SJCRH30 (cell line): ENCODE results near the gene RFX2. TPM values are rescaled to one million over a fixed set of nuclear protein-coding genes. Genes with fewer than 3 reads are reported as not detected.

ENCODE experiments used
- DNase-seq, 2 experiments: peaks; one replicate each; pipeline ENCODE4 v3.0.0-alpha.2; 2015 to 2020
- H3K27ac ChIP-seq: fragments of 250-450 bp; sonication (Bioruptor Pico); 2 replicates; pipeline ENCODE4 v1.5.1; 2020; ENCODE audit warnings: mild to moderate bottlenecking, moderate library complexity
- H3K27me3 ChIP-seq: fragments of 250-450 bp; sonication (Bioruptor Pico); 2 replicates; pipeline ENCODE4 v1.5.1; 2020; ENCODE audit warnings: mild to moderate bottlenecking, moderate library complexity
- H3K36me3 ChIP-seq: fragments of 250-450 bp; sonication (Bioruptor Pico); 2 replicates; pipeline ENCODE4 v1.5.1; 2020; ENCODE audit warnings: mild to moderate bottlenecking, moderate library complexity
- H3K4me1 ChIP-seq: fragments of 250-450 bp; sonication (Bioruptor Pico); 2 replicates; pipeline ENCODE4 v1.5.1; 2020; ENCODE audit warnings: mild to moderate bottlenecking, moderate library complexity
- H3K4me3 ChIP-seq: fragments of 250-450 bp; sonication (Bioruptor Pico); 2 replicates; pipeline ENCODE4 v1.5.1; 2020; ENCODE audit warnings: mild to moderate bottlenecking, moderate library complexity
- H3K9me3 ChIP-seq: fragments of 250-450 bp; sonication (Bioruptor Pico); replicated peaks from 2 replicates; pipeline ENCODE4 v1.5.1; 2020; ENCODE audit warnings: mild to moderate bottlenecking, moderate library complexity
- total RNA-seq: library from RNA; depleted of rRNA; stranded (reverse); fragments of >200 nt; shearing (Covaris generic); gene quantifications from 2 replicates; pipeline ENCODE4 v1.2.3, GENCODE V29; 2014

Gene RFX2
- total RNA-seq, 1 experiment from 2014 or later: 5.7 TPM

DNA sequence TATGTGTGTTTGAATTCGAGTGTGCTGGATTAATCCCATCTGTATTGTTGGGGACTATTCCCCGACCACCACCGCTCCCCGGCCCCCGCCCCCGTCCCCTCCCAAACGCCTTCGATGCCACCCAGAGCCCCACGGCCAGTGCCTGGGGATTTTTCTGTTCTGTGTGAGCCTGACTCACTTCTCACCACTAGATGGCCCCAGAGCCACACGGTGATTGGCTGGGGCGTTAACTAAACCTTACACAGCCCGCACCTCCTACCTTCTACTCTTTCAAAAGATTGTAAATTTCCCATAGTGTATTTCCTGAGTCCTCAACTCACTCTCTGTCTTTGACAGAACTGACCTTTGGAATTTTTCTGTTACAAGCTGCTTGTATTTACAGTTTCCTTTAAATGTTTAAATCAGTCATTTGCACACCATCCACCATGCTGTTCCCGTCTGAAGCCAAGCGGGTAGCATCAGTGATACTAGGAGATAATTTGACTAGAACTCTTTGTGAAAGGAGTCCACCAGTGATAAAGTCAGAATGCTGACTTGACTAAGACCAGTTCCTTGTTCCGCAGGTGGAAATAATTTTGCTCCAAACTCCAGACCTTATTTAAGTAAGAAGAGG is 61.4 kb downstream of the RFX2 start:
- H3K4me1 ChIP-seq: no peaks in the 10 kb centered on the region
- H3K36me3 ChIP-seq: no peaks in the 10 kb centered on the region
- no peak overlapping the region for H3K27ac ChIP-seq
- H3K27me3 ChIP-seq: no peaks in the 10 kb centered on the region
- H3K9me3 ChIP-seq: no peaks in the 10 kb centered on the region
- peak; percentile 60 to 86 for DNase-seq
- H3K4me3 ChIP-seq: no peak overlapping the region

DNA sequence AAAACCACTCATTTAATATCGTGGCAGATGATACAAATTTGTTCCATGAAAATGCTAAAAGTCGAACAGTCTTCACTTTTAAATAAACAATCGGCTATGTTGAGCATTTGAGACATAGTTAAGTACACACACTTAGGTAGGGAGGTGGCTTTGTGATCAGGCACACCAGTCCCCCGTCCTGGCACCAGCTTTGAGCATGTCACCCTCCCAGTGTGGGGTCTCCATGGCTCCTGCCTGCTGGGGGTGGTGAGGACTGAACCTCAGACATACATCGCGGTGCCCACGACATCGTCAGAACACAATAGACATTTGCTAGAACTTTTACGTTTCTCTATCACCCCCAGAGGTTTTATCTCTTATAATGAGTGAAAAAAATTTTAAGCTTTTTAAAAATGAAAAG is 62.0 kb downstream of the RFX2 start:
- Histone ChIP-seq H3K4me3 (no peak overlapping the region), H3K36me3 (no peaks in the 10 kb centered on the region), H3K4me1 (no peaks in the 10 kb centered on the region), H3K9me3 (no peaks in the 10 kb centered on the region), H3K27me3 (no peaks in the 10 kb centered on the region), H3K27ac (no peak overlapping the region)
- DNase-seq: no peak

DNA sequence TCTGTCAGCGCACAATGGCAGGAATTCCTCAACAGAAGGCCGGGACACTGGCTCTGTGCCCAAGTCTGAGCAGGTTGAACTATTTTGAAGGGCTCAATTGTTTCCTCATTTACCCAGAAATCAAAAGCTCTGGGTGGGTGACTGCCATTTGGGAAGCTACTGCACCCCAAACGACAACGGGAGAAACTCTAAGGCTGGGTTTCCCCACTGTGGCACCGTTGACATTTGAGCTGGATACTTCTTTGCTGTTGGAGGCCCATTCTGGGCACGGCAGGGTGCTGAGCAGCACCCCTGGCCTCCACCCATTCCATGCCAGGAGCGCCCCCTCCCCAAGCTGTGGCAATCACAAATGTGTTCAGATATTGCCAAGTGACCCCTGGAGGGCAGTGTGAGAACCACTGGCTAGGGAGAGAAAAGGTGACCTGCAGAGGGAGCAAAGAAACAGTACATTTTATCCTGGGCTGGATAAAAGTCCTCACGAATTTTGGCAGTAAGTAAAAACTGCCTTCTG is 62.5 kb downstream of the RFX2 start:
- DNase-seq: peak; percentile 13 to 27
- Histone ChIP-seq H3K4me1 (no peaks in the 10 kb centered on the region), H3K27me3 (no peaks in the 10 kb centered on the region), H3K36me3 (no peaks in the 10 kb centered on the region), H3K27ac (no peak overlapping the region), H3K9me3 (no peaks in the 10 kb centered on the region), H3K4me3 (no peak overlapping the region)

DNA sequence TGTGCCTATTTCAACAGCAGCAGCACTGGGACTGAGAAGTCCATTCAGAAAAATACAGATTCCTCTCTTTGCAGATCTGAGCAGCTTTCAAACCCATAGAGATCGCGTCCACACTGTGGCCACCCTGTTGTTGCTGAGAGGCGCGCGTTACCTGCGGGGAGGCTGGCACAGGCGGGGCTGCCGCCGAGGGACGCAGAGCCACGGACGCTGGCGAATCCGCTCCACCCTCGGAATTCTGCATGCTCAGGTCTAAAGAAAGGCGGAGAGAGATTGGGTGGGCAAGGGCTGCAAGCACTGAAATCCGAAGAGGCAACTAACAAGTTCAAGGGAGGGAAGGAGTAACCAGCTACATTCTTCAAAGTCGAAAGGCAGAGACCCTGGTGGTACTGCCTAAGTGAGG is 63.0 kb downstream of the RFX2 start:
- H3K36me3 ChIP-seq: no peaks in the 10 kb centered on the region
- H3K27me3 ChIP-seq: no peaks in the 10 kb centered on the region
- no peak overlapping the region for H3K27ac ChIP-seq
- DNase-seq: no peak
- H3K4me3 ChIP-seq: no peak overlapping the region
- H3K9me3 ChIP-seq: no peaks in the 10 kb centered on the region
- H3K4me1 ChIP-seq: no peaks in the 10 kb centered on the region

DNA sequence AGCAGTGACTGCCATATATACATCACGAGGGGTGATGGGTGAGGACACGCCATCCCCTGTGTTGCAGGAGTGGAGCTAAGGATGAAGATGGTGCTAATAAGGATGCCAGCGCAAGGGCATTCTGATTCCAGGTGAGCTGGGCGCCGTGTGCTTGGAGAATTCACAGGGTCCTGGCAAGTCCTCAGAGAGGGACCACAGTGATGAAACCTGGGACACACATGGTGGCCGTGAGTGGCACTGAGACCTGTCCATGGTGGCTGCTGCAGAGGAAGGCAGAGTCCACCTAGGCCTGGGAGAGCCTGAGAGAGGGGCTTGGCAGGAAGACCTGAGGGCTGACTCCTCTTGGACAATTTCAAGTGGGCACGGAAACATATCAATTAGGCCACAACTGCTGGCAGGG is 65.2 kb downstream of the RFX2 start:
- no peak for DNase-seq
- H3K9me3 ChIP-seq: no peaks in the 10 kb centered on the region
- no peak overlapping the region for H3K27ac ChIP-seq
- H3K27me3 ChIP-seq: no peaks in the 10 kb centered on the region
- no peaks in the 10 kb centered on the region for H3K4me1 ChIP-seq
- no peaks in the 10 kb centered on the region for H3K36me3 ChIP-seq
- H3K4me3 ChIP-seq: no peak overlapping the region

DNA sequence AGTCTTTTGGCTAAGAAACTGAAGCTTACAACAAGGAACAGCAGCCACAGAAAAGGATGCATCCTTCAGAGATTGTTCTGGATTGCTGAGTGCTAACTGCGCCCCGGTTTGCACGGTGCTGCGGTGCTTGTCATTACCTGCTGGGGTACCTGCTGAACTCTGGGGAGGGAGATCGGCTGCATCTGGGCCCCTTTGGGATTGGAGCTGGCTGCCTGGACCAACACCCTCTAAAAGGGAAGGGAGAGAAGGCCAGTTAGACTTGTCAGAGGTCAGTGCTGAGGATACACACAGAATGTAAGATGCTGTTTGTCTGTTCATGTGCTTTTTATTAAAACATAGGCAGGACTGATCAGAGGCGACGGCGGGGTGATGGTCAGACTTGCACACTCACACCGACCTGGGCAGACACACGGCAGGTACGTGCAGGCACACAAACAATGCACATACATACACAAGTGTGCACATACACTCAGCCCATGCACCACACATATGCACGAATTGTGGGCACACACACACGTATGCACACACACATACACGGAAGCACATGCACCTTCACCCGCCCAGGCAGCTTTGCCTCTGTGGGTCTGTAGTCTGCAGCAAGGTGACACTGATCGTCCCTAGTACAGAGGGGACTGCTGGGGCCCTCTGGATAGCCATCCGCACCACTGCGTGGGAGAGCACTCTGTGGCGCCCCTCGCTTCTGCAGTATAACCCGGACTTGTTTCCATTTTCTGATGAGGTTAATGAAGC is 66.1 kb downstream of the RFX2 start:
- H3K36me3 ChIP-seq: no peaks in the 10 kb centered on the region
- H3K9me3 ChIP-seq: no peaks in the 10 kb centered on the region
- H3K27me3 ChIP-seq: no peaks in the 10 kb centered on the region
- no peak overlapping the region for H3K4me3 ChIP-seq
- no peak overlapping the region for H3K27ac ChIP-seq
- no peak for DNase-seq
- H3K4me1 ChIP-seq: no peaks in the 10 kb centered on the region

DNA sequence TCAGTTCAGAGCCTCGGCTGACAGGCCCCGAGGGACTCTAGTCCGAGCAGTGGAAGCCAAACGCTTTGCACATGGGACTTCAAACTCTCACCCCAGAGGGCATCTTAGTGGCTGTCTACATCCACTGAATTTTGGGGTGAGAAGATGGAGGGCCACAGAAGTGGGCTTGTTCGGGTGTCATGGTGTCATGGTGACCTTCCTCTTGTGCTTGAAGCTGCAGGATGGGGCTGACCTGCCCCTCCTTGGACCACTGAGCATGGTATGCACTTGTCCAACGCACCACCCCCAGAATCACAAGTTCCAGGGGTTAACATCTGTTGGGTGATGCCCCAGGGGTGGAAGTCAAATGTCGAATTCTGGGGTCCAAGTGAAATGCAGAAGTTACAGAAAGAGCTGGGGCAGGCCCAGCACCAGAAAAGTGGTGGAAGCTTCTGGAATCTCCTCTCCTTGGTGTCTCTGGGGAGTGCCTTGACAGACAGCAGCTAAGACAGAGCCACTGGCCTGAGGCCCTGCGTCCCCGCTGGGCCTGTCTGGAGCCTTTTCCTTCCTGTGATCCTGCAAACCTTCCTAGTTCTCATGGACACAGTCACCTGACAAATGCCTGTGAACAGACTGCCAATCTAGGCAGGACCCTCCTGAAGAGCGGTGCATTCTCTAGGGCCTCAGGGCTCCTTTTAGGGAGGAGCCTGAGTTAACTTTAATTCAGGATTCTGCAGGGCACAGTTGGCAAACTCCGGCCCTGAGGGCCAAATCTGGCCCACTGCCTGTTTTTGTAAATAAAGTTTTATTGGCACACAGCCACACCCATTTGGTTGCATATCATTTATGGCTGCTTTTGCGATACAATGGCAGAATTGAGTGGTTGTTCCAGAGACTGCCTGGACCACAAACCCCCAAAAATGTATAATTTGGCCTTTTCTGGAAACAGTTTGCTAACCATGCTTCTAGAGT is 67.2 kb downstream of the RFX2 start:
- H3K36me3 ChIP-seq: no peaks in the 10 kb centered on the region
- H3K4me1 ChIP-seq: no peaks in the 10 kb centered on the region
- no peaks in the 10 kb centered on the region for H3K27me3 ChIP-seq
- no peak for DNase-seq
- H3K27ac ChIP-seq: no peak overlapping the region
- H3K9me3 ChIP-seq: no peaks in the 10 kb centered on the region
- no peak overlapping the region for H3K4me3 ChIP-seq

DNA sequence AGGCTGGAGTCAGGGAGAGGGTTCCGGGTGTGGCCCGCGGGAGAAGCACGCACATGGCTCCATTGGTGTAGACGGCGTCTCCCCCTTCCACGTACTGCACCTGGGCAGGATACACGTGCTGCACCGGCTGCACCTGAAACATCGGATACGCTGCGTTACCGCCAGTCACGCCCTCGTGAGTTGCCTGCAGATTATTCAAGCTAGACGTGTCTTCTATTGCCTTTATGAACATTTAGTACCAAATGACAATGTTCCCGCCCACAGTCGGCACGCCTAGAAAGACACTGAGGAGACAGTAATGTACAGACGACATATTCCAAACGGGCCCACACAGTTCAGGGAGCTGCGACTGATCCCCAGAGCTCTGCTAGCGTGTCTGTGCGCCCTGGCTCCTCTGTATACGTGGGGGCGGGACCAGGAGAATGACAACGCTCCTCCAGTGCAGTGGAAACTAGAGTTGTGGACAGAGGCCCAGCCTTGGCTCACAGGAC is 68.3 kb downstream of the RFX2 start:
- Histone ChIP-seq H3K36me3 (no peaks in the 10 kb centered on the region), H3K27me3 (no peaks in the 10 kb centered on the region), H3K4me1 (no peaks in the 10 kb centered on the region), H3K4me3 (no peak overlapping the region), H3K27ac (no peak overlapping the region), H3K9me3 (no peaks in the 10 kb centered on the region)
- DNase-seq: no peak

DNA sequence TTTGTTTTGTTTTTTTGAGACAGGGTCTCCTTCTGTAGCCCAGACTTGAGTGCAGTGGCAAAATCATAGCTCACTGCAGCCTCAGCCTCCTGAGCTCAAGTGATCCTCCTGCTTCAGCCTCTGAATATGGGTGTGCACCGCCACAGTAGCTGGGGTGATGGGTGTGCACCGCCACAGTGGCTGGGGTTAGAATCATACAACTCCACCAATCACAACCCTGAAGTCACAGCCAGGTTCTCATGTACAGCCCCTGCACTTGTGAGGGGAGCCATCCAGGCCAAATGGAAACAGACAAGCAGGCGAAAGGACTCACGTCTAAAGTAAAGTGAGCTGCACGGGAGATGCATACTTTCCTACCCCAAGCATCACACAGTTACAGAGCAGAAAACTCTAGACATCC is 69.2 kb downstream of the RFX2 start:
- H3K27me3 ChIP-seq: no peaks in the 10 kb centered on the region
- no peaks in the 10 kb centered on the region for H3K9me3 ChIP-seq
- no peak overlapping the region for H3K4me3 ChIP-seq
- no peak overlapping the region for H3K27ac ChIP-seq
- no peaks in the 10 kb centered on the region for H3K4me1 ChIP-seq
- no peaks in the 10 kb centered on the region for H3K36me3 ChIP-seq
- DNase-seq: no peak

DNA sequence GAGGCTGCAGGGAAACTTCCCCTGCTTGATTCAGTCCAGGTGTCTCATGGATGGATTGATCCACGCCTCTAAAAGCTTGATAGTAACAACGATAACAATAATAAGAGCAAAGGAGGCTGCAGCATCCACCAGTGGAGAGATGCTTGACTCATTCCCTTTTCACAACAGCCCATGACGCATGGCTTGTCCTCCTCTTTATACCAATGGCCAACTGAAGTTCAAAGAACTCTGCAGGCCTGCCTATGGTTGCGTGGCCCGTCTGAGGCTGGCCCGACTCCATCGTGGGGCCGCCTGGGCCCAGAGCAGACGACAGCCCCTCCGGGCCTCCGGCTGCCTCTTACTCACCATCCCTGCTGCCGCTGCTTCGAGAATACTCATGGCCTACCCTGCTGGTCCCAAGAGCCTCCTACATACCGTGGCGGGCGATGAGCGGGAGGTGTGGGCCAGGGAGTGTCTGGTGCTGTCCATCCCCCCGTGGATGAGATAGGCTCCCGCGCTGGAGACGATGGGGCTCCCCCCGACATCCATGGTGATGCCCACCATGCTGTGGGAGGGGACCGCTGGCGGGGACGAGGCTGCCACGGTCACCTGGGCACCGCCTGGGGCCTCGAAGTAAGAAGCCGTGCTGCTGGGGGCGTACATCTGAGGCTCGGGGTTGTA is 70.6 kb downstream of the RFX2 start:
- H3K36me3 ChIP-seq: no peaks in the 10 kb centered on the region
- no peak overlapping the region for H3K4me3 ChIP-seq
- no peak for DNase-seq
- no peaks in the 10 kb centered on the region for H3K27me3 ChIP-seq
- no peaks in the 10 kb centered on the region for H3K9me3 ChIP-seq
- no peak overlapping the region for H3K27ac ChIP-seq
- no peaks in the 10 kb centered on the region for H3K4me1 ChIP-seq

DNA sequence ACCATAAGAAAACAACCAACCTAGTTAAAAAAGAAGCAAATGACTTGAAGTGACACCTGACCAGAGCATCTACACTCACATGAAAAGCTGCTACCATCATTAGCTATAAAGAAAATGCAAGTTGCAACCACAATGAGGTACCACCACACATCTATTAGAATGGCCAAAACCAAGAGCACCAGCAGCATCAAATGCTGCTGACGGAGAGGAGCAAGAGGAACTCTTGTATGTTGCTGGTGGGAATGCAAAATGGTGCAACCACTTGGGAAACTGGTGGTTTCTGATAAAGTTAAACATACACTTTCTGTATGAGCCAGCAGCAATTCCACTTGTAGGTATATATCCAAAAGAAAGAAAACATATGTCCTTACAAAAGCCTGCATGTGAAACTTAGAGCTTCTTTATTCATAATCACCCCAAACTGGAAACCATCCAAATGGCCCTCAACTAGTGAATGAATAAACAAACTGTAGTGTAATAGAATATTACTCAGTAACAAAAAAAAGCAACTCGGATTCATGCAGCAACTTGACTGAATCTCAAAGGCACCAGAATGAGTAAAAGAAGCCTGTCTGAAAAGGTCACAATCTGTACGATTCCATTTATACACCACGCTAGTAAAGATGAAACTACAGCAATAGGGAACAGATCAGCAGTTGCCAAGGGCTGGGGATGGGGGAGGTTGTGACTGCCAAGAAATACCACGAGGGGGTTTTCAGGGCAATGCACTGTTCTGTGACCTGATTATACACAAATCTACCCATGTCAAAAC is 71.5 kb downstream of the RFX2 start:
- H3K36me3 ChIP-seq: no peaks in the 10 kb centered on the region
- no peaks in the 10 kb centered on the region for H3K9me3 ChIP-seq
- no peak overlapping the region for H3K4me3 ChIP-seq
- DNase-seq: no peak
- H3K27me3 ChIP-seq: no peaks in the 10 kb centered on the region
- no peaks in the 10 kb centered on the region for H3K4me1 ChIP-seq
- no peak overlapping the region for H3K27ac ChIP-seq

DNA sequence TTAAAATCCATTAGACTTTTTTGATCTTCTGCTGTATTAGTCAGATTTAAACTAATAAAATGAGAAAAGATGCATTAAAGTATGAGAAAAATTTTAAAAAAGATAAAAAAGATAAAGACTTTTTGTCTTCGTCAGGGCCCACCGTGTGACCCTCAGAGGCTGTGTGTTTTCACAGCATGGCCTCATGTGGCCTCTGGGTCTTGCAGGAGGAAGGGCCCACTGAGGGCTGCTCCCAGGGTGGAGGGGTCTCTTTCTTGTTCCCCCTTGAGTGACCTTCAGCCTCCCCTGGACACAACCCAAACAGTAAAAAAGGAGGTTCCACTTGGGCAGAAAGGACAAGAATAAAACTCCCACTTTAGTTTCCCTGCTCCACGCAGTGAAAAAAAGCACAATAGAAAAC is 75.3 kb downstream of the RFX2 start:
- Histone ChIP-seq H3K4me1 (no peaks in the 10 kb centered on the region), H3K36me3 (no peaks in the 10 kb centered on the region), H3K27me3 (no peaks in the 10 kb centered on the region), H3K4me3 (no peak overlapping the region), H3K27ac (no peak overlapping the region), H3K9me3 (no peaks in the 10 kb centered on the region)
- DNase-seq: no peak

DNA sequence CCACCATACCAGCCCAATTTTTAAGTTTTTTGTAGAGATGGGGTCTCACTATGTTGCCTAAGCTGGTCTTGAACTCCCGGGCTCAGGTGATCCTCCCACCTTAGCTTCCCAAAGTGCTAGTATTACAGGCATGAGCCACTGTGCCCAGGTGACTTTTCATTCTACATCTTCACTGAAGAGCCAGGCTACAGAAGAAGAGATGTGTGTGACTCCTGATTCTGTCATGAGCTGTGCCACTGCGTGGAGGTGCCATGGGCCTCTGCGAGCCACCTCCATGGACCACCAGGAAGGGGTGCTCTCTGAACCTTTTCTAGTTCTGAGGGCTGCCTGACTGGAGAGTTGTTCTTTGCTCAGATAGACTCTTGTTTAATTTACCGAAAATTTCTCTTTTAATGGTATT is 75.8 kb downstream of the RFX2 start:
- H3K4me3 ChIP-seq: no peak overlapping the region
- no peak for DNase-seq
- no peaks in the 10 kb centered on the region for H3K4me1 ChIP-seq
- H3K9me3 ChIP-seq: no peaks in the 10 kb centered on the region
- no peaks in the 10 kb centered on the region for H3K36me3 ChIP-seq
- H3K27ac ChIP-seq: no peak overlapping the region
- no peaks in the 10 kb centered on the region for H3K27me3 ChIP-seq

DNA sequence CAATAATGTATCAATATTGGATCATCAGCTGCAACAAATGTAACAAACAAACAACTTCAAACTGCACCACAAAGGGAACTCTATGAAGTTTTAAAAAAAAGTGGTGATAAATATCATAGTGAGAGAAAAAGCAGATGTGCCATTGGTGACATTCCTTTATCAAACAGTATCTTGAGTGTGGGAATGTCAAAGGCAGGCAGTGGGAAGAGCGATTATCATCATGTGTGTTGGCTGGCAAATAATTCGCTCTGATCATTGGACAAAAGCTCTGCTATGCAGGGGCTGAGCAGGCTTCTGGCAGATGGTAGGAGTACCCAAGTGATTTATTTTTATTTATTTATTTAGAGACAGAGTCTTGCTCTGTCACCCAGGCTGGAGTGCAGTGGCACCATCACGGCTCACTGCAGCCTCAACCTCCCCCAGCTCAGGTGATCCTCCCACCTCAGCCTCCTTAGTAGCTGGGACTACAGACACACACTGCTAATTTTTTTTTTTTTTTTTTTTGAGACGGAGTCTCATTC is 76.5 kb downstream of the RFX2 start:
- Histone ChIP-seq H3K27me3 (no peaks in the 10 kb centered on the region), H3K9me3 (no peaks in the 10 kb centered on the region), H3K36me3 (no peaks in the 10 kb centered on the region), H3K4me3 (no peak overlapping the region), H3K4me1 (no peaks in the 10 kb centered on the region), H3K27ac (no peak overlapping the region)
- DNase-seq: no peak
